Measurements from ENCODE around the gene CHADL. TPM values are rescaled to one million over a fixed set of nuclear protein-coding genes. Genes with fewer than 3 reads are reported as not detected.

The CHADL gene
- total and polyA plus RNA-seq, 2 experiments from 2014 or later = 1.6 TPM; not detected in 1

DNA sequence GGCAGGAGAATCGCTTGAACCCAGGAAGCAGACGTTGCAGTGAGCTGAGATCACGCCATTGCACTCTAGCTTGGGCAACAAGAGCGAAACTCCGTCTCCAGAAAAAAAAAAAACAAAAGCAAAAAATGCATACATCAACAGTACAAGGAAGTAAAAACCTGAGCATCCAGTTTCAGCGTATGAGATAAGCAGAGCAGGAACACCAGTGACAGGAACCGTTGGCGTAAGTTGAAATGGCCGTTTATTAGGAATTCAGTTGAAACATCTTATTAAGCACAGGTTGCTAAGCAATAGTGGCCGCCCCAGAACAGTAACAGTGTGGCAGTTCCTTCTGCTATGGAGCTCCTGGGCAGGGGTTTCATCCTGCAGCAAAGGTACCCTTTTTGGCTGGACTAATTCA lies 39.6 kb downstream of the CHADL start (continued):
- TF ChIP-seq ZNF331 (CRISPR knock-in tag; IDR thresholded peaks at IDR 0.05; ENCODE audit: low read depth) = no peak
- TF ChIP-seq JUNB (IDR thresholded peaks at IDR 0.05; ENCODE audit: unreplicated experiment) = no peak
- TF ChIP-seq, protein P1, sequence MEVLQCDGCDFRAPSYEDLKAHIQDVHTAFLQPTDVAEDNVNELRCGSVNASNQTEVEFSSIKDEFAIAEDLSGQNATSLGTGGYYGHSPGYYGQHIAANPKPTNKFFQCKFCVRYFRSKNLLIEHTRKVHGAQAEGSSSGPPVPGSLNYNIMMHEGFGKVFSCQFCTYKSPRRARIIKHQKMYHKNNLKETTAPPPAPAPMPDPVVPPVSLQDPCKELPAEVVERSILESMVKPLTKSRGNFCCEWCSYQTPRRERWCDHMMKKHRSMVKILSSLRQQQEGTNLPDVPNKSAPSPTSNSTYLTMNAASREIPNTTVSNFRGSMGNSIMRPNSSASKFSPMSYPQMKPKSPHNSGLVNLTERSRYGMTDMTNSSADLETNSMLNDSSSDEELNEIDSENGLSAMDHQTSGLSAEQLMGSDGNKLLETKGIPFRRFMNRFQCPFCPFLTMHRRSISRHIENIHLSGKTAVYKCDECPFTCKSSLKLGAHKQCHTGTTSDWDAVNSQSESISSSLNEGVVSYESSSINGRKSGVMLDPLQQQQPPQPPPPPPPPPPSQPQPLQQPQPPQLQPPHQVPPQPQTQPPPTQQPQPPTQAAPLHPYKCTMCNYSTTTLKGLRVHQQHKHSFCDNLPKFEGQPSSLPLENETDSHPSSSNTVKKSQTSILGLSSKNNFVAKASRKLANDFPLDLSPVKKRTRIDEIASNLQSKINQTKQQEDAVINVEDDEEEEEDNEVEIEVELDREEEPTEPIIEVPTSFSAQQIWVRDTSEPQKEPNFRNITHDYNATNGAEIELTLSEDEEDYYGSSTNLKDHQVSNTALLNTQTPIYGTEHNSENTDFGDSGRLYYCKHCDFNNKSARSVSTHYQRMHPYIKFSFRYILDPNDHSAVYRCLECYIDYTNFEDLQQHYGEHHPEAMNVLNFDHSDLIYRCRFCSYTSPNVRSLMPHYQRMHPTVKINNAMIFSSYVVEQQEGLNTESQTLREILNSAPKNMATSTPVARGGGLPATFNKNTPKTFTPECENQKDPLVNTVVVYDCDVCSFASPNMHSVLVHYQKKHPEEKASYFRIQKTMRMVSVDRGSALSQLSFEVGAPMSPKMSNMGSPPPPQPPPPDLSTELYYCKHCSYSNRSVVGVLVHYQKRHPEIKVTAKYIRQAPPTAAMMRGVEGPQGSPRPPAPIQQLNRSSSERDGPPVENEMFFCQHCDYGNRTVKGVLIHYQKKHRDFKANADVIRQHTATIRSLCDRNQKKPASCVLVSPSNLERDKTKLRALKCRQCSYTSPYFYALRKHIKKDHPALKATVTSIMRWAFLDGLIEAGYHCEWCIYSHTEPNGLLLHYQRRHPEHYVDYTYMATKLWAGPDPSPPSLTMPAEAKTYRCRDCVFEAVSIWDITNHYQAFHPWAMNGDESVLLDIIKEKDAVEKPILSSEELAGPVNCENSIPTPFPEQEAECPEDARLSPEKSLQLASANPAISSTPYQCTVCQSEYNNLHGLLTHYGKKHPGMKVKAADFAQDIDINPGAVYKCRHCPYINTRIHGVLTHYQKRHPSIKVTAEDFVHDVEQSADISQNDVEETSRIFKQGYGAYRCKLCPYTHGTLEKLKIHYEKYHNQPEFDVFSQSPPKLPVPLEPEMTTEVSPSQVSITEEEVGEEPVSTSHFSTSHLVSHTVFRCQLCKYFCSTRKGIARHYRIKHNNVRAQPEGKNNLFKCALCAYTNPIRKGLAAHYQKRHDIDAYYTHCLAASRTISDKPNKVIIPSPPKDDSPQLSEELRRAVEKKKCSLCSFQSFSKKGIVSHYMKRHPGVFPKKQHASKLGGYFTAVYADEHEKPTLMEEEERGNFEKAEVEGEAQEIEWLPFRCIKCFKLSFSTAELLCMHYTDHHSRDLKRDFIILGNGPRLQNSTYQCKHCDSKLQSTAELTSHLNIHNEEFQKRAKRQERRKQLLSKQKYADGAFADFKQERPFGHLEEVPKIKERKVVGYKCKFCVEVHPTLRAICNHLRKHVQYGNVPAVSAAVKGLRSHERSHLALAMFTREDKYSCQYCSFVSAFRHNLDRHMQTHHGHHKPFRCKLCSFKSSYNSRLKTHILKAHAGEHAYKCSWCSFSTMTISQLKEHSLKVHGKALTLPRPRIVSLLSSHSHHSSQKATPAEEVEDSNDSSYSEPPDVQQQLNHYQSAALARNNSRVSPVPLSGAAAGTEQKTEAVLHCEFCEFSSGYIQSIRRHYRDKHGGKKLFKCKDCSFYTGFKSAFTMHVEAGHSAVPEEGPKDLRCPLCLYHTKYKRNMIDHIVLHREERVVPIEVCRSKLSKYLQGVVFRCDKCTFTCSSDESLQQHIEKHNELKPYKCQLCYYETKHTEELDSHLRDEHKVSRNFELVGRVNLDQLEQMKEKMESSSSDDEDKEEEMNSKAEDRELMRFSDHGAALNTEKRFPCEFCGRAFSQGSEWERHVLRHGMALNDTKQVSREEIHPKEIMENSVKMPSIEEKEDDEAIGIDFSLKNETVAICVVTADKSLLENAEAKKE (CRISPR knock-in tag; IDR thresholded peaks at IDR 0.05) = no peak
- TF ChIP-seq EZH2 (IDR thresholded peaks at IDR 0.05; ENCODE audit: low read depth, unreplicated experiment) = no peak
- TF ChIP-seq POLR2AphosphoS5 (IDR thresholded peaks at IDR 0.05; ENCODE audit: low read depth) = no peak
- no peak for TF ChIP-seq EZH2phosphoT487 (IDR thresholded peaks at IDR 0.05; ENCODE audit: unreplicated experiment)
- no peak for TF ChIP-seq CREB1 (CRISPR knock-in tag; IDR thresholded peaks at IDR 0.05; ENCODE audit: low read depth)

DNA sequence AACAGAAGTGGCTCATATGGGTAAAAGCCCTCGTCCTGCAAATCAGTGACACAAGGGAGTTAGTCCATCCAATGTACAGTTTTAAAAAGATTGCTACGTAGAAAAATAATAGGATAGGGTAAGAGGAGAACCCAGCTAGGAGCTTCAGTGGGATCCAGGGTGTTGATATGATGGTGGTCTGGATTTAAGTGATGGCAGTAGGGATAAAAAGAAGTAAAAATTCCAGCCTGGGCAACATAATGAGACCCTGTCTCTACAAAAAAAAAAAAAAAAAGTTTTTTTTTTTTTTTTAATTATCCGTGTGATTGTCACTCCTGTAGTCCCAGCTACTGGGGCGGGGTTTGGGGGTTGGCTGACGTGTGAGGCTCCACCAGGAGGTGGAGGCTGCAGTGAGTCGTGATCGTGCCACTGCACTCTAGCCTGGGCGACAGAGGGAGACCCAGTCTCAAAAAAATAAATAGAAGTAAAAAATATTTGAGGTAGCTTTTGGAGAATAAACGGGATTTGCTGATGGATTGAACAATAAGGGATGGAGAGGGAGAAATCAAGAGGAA lies 42.6 kb downstream of the CHADL start:
- H3K27ac ChIP-seq (ENCODE audit: low read depth) = no peak overlapping the region
- peaks cover 2% of the 10 kb centered on the region; the same call in 2 of the 3 replicates for H3K9me3 Mint-ChIP-seq
- H3K36me3 Mint-ChIP-seq (ENCODE audit: low read depth) = no peaks in the 10 kb centered on the region
- no peak overlapping the region for H3K27ac Mint-ChIP-seq
- no peak for TF ChIP-seq ZNF331 (CRISPR knock-in tag; IDR thresholded peaks at IDR 0.05; ENCODE audit: low read depth)
- TF ChIP-seq, protein P2, sequence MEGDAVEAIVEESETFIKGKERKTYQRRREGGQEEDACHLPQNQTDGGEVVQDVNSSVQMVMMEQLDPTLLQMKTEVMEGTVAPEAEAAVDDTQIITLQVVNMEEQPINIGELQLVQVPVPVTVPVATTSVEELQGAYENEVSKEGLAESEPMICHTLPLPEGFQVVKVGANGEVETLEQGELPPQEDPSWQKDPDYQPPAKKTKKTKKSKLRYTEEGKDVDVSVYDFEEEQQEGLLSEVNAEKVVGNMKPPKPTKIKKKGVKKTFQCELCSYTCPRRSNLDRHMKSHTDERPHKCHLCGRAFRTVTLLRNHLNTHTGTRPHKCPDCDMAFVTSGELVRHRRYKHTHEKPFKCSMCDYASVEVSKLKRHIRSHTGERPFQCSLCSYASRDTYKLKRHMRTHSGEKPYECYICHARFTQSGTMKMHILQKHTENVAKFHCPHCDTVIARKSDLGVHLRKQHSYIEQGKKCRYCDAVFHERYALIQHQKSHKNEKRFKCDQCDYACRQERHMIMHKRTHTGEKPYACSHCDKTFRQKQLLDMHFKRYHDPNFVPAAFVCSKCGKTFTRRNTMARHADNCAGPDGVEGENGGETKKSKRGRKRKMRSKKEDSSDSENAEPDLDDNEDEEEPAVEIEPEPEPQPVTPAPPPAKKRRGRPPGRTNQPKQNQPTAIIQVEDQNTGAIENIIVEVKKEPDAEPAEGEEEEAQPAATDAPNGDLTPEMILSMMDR (conservative IDR thresholded peaks at IDR 0.05; ENCODE audit: low read depth in 2 of 2) = peak in 1 of 2 experiments; percentile 1; a peak in 1 of 4 replicates
- no peak for TF ChIP-seq STAT1 (IDR thresholded peaks at IDR 0.05; ENCODE audit: unreplicated experiment)
- peaks cover 12% of the 10 kb centered on the region for H3F3A ChIP-seq (replicated peaks; ENCODE audit: low read depth)
- H3K4me3 Mint-ChIP-seq = peak overlapping the region; percentile 79
- H3K4me1 Mint-ChIP-seq = no peaks in the 10 kb centered on the region; the same call in 1 of the 3 replicates
- peaks cover 32% of the 10 kb centered on the region for H3K27me3 ChIP-seq (ENCODE audit: insufficient read depth)
- H3K4me3 ChIP-seq = peak overlapping the region; percentile 83
- peak overlapping the region; percentile 100 for H2AFZ ChIP-seq
- peaks cover 27% of the 10 kb centered on the region for H3K27me3 Mint-ChIP-seq (ENCODE audit: insufficient read depth, low read depth, poor library complexity)
- H3K36me3 ChIP-seq (ENCODE audit: insufficient read depth) = no peaks in the 10 kb centered on the region
- ATAC-seq (peak; percentile 25), DNase-seq (ENCODE audit: low spot score) (peak; percentile 56)
- H4K20me1 ChIP-seq (replicated peaks; ENCODE audit: insufficient read depth) = no peaks in the 10 kb centered on the region
- H3K4me2 ChIP-seq = peak overlapping the region; percentile 98
- no peaks in the 10 kb centered on the region for H3K79me2 ChIP-seq (replicated peaks; ENCODE audit: insufficient read depth)
- no peaks in the 10 kb centered on the region for H3K9me2 ChIP-seq (ENCODE audit: insufficient read depth)
- no peaks in the 10 kb centered on the region; the same call in 1 of the 2 replicates for H3K4me1 ChIP-seq (ENCODE audit: insufficient read depth)
